SKM-1 treated with dmso at 0.1 percent for 144 hours (cell line): Measurements from ENCODE around the gene ADRA1B.
A peak's percentile ranks its signal among the peaks of the same experiment; 100 is the strongest.

ENCODE experiments used
- DNase-seq: peaks from one replicate; lab custom pipeline; 2025; ENCODE audit not compliant: unreplicated experiment; lab: John Stamatoyannopoulos, UW

ADRA1B gene

DNA sequence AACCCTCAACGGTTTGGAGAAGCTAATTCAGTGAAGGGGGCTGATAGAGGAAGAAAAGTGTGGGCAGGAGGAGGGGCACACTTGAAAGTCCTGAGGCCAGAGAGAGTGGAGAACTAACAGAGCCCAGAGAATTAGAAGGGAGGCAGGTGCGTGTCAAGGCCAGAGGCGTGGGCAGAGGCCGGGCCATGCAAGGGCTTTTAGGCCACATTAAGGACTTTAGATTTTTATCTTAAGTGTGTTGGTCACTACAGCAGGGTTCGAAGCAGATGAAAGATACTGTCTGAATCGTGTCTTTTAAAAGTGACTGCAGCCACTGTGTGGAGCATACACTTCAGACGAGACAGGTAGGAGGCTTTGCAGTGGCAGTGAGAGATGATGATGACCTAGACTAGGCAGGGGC lies 6.7 kb downstream of the ADRA1B start:
- DNase-seq, result no peak

DNA sequence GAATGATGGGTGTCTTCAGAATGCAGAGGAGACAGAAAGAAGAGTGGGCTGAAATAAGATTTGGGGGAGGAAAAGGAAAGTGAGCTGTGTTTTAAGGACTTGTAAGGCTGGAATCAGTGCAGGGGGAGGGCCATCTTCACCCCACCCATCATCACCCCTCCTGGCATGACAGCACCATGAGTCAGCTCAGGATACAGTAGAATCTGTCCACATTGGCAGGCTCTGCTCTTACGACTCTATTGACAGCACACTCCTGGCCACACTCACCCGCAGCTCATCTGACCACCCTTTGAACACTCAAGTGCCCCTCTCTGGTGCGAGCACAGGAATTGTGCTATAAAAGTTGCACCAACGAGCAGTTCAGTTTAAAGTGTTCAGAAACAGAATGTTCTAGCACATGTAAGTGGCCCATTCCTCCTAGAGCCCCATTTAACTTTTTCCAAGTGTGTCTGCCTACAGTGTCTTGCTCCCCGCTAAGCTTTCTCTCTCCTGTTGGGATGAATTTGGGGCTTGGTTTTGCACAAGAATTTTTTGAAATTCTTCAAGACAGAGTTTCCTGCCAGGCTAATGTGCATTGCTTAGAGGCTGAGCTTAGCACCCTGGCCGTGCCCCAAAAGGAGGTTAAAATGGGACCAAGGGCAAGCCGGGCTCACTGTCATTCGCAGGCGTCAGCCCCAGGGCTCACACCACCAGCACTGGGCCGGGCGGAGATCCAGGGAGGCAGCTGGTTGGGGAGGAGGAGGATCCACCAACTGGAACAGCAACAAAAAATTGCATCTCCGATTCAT lies 12.0 kb downstream of the ADRA1B start:
- DNase-seq, result no peak

DNA sequence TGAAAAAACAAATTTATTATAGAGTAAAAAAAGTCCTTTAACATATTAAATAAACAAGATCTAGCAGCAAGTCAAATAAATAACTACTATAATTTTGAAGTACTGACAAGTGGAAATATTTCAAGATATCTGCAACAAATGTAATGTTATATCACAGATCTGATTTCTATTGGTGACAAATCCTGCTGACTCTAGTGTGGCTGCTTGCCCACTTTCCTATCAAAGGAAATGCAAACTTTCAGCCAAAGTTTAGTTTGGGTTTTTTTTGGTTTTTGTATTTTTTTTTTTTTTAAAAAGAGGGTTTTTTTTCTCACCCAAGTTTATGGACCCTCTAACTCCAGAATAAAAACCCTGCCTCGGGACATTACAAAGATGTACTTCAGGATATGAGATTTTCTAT lies 12.9 kb downstream of the ADRA1B start:
- no peak for DNase-seq

DNA sequence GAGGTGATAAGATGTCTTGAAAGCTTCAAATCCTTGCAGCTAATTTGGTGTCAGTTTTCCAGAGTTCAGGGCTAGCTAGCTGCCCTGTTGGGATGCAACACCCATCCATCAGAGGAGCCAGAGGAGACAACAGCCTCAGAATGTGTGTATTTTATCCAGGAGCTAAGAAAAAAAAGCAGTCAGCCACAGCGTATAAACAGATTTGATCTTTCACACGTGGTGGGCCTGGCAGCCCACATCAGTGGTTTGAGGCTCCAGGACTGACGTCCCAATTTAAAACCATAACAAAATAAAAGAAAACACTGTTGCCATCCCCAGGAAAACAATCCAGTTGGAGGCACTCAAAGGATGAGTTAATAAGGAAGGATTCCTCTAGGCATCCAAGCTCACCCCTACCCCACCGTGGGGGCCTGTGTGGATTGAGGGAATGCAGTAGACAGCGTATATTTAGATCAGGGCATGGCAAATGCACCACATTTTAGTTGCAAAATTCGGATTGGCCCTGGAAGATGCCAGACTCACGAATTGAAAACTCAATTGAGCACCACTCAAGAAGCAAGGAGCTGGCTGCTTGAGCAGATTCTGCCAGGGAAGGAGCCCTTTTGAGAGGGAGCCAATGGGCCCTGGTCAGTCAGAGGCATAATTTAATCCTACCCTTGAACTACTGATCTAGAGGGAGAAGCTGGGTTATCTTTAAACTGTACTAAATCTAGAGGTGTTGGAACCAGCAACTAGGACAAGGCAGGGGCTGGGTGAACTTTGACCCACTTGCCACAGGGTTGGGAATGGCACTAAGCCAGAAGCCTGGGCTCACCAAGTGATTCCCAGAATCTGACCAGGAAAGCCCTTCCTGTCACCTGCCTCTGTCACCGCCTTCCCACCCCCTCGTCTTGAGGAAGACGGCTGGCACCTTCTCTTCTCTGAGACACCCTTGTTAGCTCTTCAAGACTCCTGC lies 17.5 kb downstream of the ADRA1B start:
- no peak for DNase-seq

DNA sequence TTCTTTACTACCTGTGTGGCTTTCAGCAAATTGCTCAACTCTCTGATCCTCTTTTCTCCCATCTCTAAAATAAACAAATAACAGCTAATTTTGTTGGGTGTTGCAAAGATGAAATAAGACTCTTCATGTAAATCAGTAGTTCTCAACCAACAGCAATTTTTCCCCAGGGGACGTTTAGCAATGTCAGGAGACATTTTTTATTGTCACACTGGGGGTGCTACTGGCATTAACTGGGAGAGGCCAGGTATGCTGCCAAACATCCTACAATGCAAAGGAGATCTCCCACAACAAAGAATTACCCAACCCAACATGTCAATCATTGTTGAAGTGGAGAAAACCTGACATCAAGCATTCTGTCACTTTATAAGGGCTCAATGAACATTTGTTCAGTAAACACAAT lies 19.7 kb downstream of the ADRA1B start:
- no peak for DNase-seq

DNA sequence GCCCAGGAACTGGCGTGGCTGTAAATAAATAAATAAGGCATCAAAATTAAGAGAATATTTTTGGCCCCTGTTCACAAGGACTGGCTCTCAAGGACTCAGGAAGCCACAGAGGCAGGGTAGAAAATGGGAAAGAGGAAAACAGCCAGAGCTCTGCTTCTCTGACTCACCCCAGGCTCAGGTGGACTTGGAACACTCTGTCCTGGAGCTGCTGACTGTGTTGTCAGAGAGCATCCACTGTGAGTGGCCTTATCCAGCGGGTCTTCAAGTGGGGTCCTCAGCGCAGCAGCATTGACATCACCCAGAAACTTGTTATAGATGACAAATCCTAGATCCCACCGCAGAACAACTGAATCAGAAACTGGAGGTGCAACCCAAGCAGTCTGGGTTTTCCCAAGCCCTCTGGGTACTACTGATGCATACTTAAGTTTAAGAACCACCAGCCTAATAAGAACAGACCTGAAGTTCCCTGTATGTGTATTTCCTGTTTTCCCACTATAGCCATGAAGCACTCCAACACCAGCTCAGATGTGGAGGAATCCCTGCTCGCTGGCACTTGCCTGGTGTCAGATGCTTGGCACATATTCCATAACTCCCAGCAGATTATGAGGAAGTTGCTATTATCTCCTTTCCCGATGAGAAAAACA lies 20.5 kb downstream of the ADRA1B start:
- DNase-seq, result no peak

DNA sequence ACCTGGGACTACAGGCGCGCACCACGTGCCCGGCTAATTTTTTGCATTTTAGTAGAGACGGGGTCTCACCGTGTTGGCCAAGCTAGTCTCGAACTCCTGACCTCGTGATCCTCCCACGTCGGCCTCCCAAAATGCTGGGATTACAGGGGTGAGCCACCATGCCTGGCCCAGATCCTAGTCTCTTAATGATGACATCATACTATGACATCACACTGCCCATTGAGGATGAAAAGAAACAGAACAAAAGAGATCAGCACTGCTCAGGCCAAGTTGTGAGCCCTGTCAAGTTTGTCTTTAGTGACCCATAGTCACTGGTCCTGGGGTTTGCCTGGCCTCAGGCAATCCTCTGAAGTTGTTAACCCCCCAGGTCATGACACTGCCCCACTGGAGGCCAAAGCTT lies 21.3 kb downstream of the ADRA1B start:
- DNase-seq, result no peak

DNA sequence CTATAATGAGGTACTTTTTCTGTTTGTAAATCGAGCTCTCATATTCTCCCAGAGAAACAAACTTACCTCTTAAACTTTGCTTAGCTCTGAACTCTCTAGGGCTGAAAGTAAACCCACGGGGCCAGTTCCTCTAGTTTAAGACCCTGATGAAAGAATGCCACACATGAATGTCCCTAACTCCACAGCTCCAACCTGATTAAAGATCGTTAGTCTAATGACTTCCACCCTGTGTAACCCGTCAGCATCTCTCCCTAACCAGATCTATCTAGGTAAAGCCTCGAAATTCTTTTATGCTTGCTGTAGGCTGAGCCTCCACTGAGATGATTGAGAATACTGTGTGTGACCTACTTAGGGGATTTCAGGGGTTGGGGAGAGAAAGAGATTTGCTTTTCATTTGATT lies 27.0 kb downstream of the ADRA1B start:
- no peak for DNase-seq

DNA sequence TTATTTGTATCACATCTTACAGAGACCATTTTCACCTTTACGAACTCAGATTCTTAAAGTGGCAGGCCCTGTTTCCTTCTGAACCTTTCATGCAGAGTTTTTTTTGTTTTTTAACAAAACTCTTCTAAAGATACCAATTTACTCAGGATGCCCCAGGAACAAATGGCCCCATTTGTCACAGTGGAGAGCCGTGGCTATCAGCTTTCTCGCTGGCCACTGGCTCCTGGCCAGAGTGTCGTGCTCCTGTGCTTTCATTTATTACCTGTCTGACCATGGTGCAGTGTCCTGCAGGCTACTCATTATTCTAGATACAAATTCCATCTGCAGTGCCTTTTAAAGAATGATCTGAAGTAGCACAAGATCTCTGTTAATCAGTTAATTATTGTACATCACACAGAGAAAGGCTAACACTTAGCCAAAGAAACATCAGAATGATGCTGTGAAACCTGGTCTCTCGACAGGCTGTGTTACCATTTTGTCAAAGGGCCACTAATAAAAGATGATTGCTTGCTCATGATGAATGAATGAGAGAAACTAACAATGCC lies 27.8 kb downstream of the ADRA1B start:
- no peak for DNase-seq

DNA sequence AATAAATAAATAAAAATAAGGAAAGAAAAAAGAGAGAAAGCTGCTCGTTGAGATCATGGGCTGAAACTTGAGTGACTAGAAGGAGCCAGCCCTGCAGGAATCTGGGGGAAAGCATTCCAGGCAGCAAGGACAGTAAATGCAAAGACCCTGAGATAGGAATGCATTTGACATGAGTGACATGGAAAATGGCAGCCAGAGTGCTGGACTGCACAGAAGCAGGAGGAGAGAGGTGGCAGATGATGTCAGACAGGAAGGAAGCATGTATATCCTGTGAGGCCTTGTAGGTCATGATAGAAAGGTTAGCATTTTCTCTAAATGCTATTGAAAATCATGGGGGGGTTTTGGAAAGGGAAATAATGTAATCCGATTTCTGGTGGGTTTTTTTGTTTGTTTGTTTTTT lies 29.1 kb downstream of the ADRA1B start:
- DNase-seq, result no peak

DNA sequence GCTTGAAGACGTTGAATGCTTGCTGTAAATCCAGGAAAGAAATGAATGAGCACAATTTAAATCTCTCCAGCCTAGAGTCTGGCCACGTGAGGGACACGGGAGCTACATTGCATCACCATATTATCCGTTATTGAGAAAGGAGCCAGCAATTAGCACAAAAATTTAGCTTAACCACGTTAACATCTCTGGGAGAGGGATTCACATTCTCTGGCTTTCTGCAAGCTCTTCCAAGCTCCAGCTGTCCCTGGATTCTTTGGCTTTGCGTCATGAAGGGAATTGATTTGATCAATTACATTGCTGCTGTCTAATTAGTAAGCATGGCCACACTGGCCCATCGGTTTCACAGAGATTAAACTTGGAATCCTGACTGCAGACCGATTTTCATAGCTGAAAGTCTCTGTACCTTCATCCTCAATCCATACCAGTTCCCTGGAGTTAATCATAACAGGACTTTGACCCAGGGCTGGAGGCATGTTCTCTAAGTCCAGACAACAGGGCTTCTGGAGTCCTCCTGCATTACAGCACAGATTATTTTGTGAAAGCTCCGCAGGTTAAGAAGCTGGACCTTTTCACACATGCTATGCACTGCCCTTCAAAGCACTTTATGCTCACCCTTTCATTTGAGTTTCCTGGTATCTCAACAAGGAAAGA lies 31.6 kb downstream of the ADRA1B start:
- peak; percentile 28 for DNase-seq

DNA sequence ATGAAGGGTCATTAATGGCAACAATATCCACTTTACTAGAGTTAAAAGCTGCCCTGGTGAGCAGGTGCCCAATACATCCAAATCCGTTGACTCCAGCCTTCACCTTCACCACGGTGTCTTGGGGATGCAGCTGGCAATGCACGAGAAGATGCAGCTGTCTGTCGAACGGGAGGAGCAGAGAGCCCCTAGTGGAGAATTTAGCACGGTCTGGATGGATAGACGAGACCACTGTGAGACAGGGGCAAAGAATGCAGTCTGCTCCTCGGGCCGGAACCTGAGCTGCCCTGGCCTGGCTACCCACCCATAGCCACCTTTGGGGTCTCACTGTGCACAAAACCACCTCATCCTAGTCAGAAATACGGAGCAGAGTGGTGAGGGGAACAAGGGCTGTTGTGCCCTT lies 35.1 kb downstream of the ADRA1B start:
- no peak for DNase-seq

DNA sequence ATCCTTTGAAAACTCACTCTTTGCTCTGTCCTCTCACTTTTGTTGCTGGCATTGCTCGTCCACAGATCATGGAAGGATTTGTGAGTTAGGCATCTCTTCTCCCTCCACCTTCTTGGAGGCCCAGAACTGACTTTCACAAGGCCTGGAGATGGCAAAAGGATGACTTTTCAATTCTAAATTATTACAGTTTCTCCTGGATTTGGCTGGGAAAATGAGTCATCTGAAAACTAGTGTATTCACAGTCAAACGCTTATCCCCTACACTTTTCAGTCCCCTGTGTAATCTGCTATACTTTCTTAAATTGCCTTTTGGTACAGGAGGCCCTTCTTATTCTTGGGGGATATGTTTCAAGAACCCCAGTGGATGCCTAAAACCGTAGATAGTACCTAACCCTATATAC lies 35.6 kb downstream of the ADRA1B start:
- DNase-seq, result no peak

DNA sequence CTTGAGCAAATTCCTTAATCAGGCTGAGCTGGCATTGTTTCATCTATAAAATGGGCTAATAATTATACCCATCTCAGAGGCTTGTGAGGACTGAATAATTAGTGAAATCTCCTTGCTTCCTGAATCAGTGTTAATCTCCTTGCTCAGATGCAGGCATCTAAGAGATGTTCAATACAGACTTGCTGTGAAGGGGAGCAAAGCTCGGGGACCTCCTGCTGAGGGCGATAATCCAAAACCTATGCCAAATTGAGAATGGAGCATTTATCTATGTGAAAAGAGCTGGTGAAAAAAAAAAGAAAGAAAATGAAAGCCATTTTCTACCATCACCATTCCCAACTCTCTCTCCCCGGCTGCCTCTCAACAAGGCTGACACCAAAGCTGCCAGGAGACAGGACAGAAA lies 37.3 kb downstream of the ADRA1B start:
- DNase-seq, result no peak

DNA sequence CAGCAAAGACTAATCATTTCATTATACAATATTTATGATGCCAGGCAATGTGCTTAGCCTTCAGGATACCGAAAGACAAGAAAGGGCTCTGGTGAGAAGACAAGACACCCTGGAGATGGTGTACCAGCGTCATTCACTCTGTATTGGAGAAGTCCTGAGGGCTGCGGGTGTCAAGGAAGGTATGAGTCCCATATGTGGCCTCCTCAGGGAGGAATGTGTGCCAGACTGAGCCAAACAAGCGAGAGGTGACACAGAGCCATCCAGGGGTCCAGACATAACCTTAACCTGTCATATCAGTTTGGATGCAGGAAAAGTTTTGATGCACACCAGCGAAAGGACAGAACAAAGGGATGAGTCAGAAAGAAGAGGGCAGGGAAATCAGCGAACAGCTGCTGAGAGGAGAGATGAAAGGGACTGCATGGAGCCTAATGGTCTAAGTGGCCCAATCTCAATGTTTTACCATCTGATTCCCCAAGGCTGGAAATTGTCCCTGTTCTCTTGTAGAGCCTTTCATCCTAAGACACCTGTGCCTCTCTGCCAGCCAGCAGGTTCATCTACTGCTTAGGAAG lies 38.9 kb downstream of the ADRA1B start:
- no peak for DNase-seq

DNA sequence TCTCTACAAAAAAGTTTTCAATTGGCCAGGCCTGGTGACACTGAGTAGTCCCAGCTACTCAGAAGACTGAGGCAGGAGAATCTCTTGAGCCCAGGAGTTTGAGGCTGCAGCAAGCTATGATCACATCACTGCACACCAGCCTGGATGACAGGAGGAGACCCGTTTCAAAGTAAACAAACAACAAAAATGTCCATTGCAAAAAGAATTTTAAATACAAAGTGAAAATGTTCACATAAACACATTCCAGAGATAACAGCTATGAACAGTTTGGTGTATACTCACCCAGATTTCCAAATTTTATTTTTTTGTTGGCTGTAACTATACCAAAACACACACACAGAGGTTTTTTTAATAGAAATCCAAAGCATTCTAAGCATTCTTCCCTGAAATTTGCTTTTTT lies 39.8 kb downstream of the ADRA1B start:
- DNase-seq, result no peak

DNA sequence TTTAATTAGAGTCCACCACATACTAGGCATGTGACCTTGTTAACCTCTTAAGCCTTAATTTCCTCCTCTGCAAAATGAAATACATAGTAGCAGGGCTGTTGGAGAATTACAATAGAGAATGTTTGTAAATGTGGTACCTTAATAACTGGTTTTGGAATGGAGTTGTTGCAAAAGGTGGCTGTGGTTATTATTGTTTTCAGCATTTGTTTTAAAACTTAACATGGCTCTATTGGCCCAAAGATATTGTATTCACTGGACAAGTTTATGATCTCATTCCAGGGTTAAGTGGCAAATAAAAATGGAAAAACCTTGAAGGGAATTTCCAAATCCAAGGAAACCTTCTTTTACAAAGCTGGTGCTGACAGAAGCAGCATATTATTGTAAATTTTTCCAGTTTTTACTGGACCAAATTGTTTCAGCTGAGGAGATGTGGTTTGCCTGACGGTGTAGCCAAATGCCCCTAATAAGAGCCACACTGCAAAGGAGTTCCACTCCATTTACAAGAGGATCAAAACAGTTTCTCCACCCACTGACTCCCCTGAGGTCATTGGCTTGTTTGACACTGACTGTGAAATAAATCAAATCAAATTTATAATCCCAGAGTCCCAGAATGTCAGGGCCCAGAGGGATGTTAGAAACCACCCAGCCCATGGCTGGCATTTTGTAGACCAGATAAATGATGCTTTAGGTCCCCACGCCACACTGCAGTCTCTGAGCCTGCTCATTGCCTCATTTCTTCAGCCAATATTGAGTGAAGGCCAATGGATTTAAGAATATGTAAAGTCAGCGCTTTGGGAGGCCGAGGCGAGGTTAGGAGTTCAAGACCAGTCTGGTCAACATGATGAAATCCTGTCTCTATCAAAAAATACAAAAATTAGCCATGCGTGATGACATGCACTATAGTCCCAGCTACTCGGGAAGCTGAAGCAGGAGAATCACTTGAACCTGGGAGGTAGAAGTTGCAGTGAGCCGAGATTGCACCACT lies 45.2 kb downstream of the ADRA1B start:
- no peak for DNase-seq

DNA sequence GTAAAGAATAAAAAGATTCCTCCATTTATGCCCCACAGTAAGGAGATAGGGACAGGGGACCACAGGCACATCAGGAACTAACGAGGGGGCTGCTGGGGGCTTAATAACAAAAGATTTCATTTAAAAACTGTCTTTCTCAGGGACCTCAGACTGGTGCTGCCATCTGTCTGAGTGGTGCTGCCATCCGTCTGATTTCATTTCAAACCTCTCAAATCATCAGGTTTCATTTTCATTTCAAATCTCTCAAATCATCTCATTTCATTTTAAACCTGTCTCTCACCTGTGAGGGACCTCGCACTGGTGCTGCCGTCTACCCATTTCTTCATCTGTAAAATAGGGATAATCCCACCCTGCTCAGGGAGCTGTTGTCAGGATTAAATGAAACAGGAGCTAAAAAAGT lies 45.9 kb downstream of the ADRA1B start:
- no peak for DNase-seq

DNA sequence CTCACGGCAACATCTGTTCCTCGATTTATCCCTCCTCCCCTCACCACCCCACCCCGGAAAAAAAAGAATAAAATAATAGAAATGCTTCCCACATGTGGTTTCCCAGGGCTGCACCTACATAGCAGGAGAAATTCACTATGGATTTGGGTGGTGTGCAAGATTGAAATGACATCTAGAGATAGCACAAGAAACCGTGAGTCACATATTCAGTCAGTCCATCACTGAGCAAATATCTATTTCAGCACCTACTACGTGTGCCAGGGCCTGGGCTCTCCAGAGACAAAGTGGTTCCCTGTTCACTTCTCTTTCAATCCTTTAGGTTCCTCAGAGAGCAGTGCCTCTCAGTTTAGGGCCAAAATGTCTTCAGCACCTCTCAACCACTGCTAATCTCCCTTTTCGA lies 47.7 kb downstream of the ADRA1B start:
- no peak for DNase-seq
